Endodermal cell (in vitro differentiated cells): ENCODE results near the gene CD247. TPM values are rescaled to one million over a fixed set of nuclear protein-coding genes. Genes with fewer than 3 reads are reported as not detected.

Experiments used
- DNase-seq: peaks from one replicate; pipeline ENCODE4 v3.0.0-alpha.2; 2017
- H3K27ac ChIP-seq: 2 replicates; pipeline ENCODE4 v1.5.1; 2013; ENCODE audit warnings: mild to moderate bottlenecking, low read depth, low read length, moderate library complexity
- H3K27me3 ChIP-seq: 2 replicates; pipeline ENCODE4 v1.6.1; 2013; ENCODE audit warnings: mild to moderate bottlenecking, low read length, moderate library complexity; ENCODE audit not compliant: insufficient read depth, control insufficient read depth, poor library complexity, severe bottlenecking
- H3K36me3 ChIP-seq: 2 replicates; pipeline ENCODE4 v1.7.0; 2013; ENCODE audit warnings: mild to moderate bottlenecking, low read length, moderate library complexity; ENCODE audit not compliant: control insufficient read depth, insufficient read depth
- H3K4me1 ChIP-seq: one replicate; pipeline ENCODE4 v1.7.0; 2013; ENCODE audit warnings: low read length; ENCODE audit not compliant: control insufficient read depth, insufficient read depth
- H3K4me3 ChIP-seq: 2 replicates; pipeline ENCODE4 v1.5.1; 2013; ENCODE audit warnings: mild to moderate bottlenecking, low read length, moderate library complexity
- H3K9ac ChIP-seq: 2 replicates; pipeline ENCODE4 v1.6.1; 2013; ENCODE audit warnings: mild to moderate bottlenecking, low read length, moderate library complexity; ENCODE audit not compliant: poor library complexity, severe bottlenecking; ENCODE audit errors: extremely low read depth
- H3K9me3 ChIP-seq: 2 replicates; pipeline ENCODE4 v1.6.1; 2013; ENCODE audit warnings: mild to moderate bottlenecking, low read length, moderate library complexity; ENCODE audit not compliant: control insufficient read depth
- H3K27ac Mint-ChIP-seq: 2 replicates; pipeline ENCODE4 v1.8.0; 2020; ENCODE audit warnings: mixed read lengths
- H3K27me3 Mint-ChIP-seq: 2 replicates; pipeline ENCODE4 v1.8.0; 2021; ENCODE audit warnings: mild to moderate bottlenecking, mixed read lengths; ENCODE audit not compliant: insufficient read depth
- H3K36me3 Mint-ChIP-seq: 2 replicates; pipeline ENCODE4 v1.8.0; 2020; ENCODE audit warnings: low read depth, mixed read lengths
- H3K4me1 Mint-ChIP-seq: 2 replicates; pipeline ENCODE4 v1.8.0; 2020; ENCODE audit warnings: mixed read lengths
- H3K4me3 Mint-ChIP-seq: 2 replicates; pipeline ENCODE4 v1.8.0; 2020; ENCODE audit warnings: mild to moderate bottlenecking, moderate library complexity, mixed read lengths
- H3K9me3 Mint-ChIP-seq: 2 replicates; pipeline ENCODE4 v1.8.0; 2020; ENCODE audit warnings: mild to moderate bottlenecking, mixed read lengths
- CTCF ChIP-seq: fragments of 200-600 bp; sonication (generic); conservative IDR thresholded peaks from 2 replicates; pipeline ENCODE4 v1.5.0; 2021; ENCODE audit warnings: antibody characterized with exemption, mild to moderate bottlenecking
- WGBS, 2 experiments: methylation state at CpG; one replicate each; pipeline versions ENCODE4 v1.1.5 to v1.1.7; 2013; ENCODE audit warnings: missing lambda C conversion rate in 2 of 2, mixed read lengths in 1 of 2; ENCODE audit not compliant: insufficient coverage in 1 of 2, insufficient read length in 1 of 2; 5-methylcytosine and 5-hydroxymethylcytosine counted together
- total RNA-seq, 2 donors: library from RNA; stranded (reverse); fragmentation: NEBNext Ultra II Directional in 1 of 2; extraction: Animal tissue kit (Norgen Biotek cat#: 25700) in 1 of 2; gene quantifications; 2 replicates in 1 of 2; 3 replicates in 1 of 2; pipeline ENCODE4 v1.2.1, GENCODE V29; 2021

CD247 gene
- total RNA-seq, 2 donors from 2014 or later = 0.46 to 0.55 TPM

- H3K4me3 ChIP-seq = no peak overlapping the region
- Mint-ChIP-seq H3K9me3 (no peaks in the 10 kb centered on the region), H3K4me1 (no peaks in the 10 kb centered on the region), H3K27ac (no peak overlapping the region), H3K4me3 (no peak overlapping the region), H3K36me3 (no peaks in the 10 kb centered on the region), H3K27me3 (peaks cover 2% of the 10 kb centered on the region)
- no peak for TF ChIP-seq CTCF
- no peak overlapping the region for H3K27ac ChIP-seq
- H3K27me3 ChIP-seq = no peaks in the 10 kb centered on the region
- 92 to 99% methylated on average over 9 to 10 of the region's 11 CpGs for WGBS, 2 experiments
- H3K36me3 ChIP-seq = no peaks in the 10 kb centered on the region
- no peak overlapping the region for H3K9ac ChIP-seq
- peak; percentile 15 for DNase-seq
- no peaks in the 10 kb centered on the region for H3K4me1 ChIP-seq
- H3K9me3 ChIP-seq = no peaks in the 10 kb centered on the region
Measured at GRCh38 chr1:167511374-167511986, 6.8 kb downstream of the CD247 start.

- no peaks in the 10 kb centered on the region for H3K27me3 ChIP-seq
- Mint-ChIP-seq H3K4me1 (no peaks in the 10 kb centered on the region), H3K36me3 (no peaks in the 10 kb centered on the region), H3K9me3 (no peaks in the 10 kb centered on the region), H3K27me3 (peaks cover 2% of the 10 kb centered on the region), H3K4me3 (no peak overlapping the region), H3K27ac (no peak overlapping the region)
- peak; percentile 9 for TF ChIP-seq CTCF
- H3K9ac ChIP-seq = no peak overlapping the region
- DNase-seq = peak; percentile 31
- H3K4me3 ChIP-seq = no peak overlapping the region
- no peaks in the 10 kb centered on the region for H3K36me3 ChIP-seq
- H3K9me3 ChIP-seq = no peaks in the 10 kb centered on the region
- H3K27ac ChIP-seq = no peak overlapping the region
- no peaks in the 10 kb centered on the region for H3K4me1 ChIP-seq
- whole genome bisulfite sequencing, 2 experiments = 91 to 100% methylated on average over 1 to 3 of the region's 4 CpGs
Measured at GRCh38 chr1:167510881-167511280, 7.4 kb downstream of the CD247 start.

GRCh38 chr1:167510244-167510643, 8.1 kb downstream of the CD247 start:
- Histone ChIP-seq H3K9me3 (no peaks in the 10 kb centered on the region), H3K4me3 (no peak overlapping the region), H3K27me3 (no peaks in the 10 kb centered on the region), H3K9ac (no peak overlapping the region), H3K27ac (no peak overlapping the region), H3K36me3 (no peaks in the 10 kb centered on the region), H3K4me1 (no peaks in the 10 kb centered on the region)
- Mint-ChIP-seq H3K27ac (no peak overlapping the region), H3K9me3 (no peaks in the 10 kb centered on the region), H3K4me1 (no peaks in the 10 kb centered on the region), H3K36me3 (no peaks in the 10 kb centered on the region), H3K27me3 (peaks cover 4% of the 10 kb centered on the region), H3K4me3 (no peak overlapping the region)
- 91 to 100% methylated on average over 2 to 3 of the region's 3 CpGs for WGBS, 2 experiments
- TF ChIP-seq CTCF = no peak
- DNase-seq = no peak
